Measurements from ENCODE around the gene RRP12. TPM values are rescaled to one million over a fixed set of nuclear protein-coding genes. Genes with fewer than 3 reads are reported as not detected.

The RRP12 gene
- total RNA-seq, 1 experiment from 2014 or later, result 86.7 TPM

DNA sequence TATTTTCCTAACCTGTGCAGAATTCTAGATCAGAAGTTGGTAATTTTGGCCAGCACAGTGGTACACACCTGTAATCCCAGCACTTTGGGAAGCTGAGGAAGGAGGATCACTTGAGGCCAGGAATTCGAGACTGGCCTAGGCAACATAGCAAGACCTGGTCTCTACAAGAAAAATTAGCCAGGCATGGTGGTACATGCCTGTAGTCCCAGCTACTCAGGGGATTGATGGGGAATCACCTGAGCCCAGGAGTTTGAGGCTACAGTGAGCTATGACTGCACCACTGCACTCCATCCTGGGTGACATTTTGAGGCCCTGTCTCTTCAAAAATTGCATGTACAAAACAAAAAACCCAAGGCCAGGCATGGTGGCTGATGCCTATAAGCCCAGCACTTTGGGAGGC, 33.4 kb upstream of the RRP12 start:
- no TSS peak for BruUV-seq (replicated peaks)
- H3K27ac Mint-ChIP-seq (ENCODE audit: low read depth, unreplicated experiment), result no peak overlapping the region
- intact Hi-C loops (cut with micrococcal nuclease), result no loop called here
- no peak overlapping the region for H3K4me3 Mint-ChIP-seq (ENCODE audit: unreplicated experiment)
- peaks cover 84% of the 10 kb centered on the region for H3K36me3 Mint-ChIP-seq (ENCODE audit: insufficient read depth, unreplicated experiment)
- ChIA-PET POLR2A (interaction anchor here (1.1 to 2.6 kb wide), 2 partner anchors 10 to 11 kb away, joined by 3 to 15 read pairs; partner anchors contain the start of genes EXOSC1 and ZDHHC16), CTCF (interaction anchor here (1.0 kb wide), 1 partner anchor 27 kb away, joined by 5 read pairs; no protein-coding TSS in a partner anchor)
- no peak for DNase-seq (ENCODE audit: unreplicated experiment)
- H3K4me1 Mint-ChIP-seq (ENCODE audit: insufficient read depth, unreplicated experiment), result no peaks in the 10 kb centered on the region
- TF ChIP-seq, protein P1, sequence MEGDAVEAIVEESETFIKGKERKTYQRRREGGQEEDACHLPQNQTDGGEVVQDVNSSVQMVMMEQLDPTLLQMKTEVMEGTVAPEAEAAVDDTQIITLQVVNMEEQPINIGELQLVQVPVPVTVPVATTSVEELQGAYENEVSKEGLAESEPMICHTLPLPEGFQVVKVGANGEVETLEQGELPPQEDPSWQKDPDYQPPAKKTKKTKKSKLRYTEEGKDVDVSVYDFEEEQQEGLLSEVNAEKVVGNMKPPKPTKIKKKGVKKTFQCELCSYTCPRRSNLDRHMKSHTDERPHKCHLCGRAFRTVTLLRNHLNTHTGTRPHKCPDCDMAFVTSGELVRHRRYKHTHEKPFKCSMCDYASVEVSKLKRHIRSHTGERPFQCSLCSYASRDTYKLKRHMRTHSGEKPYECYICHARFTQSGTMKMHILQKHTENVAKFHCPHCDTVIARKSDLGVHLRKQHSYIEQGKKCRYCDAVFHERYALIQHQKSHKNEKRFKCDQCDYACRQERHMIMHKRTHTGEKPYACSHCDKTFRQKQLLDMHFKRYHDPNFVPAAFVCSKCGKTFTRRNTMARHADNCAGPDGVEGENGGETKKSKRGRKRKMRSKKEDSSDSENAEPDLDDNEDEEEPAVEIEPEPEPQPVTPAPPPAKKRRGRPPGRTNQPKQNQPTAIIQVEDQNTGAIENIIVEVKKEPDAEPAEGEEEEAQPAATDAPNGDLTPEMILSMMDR (IDR thresholded peaks at IDR 0.05; ENCODE audit: unreplicated experiment), result no peak
- no peaks in the 10 kb centered on the region for H3K27me3 Mint-ChIP-seq (ENCODE audit: insufficient read depth, unreplicated experiment)
- H3K9me3 Mint-ChIP-seq (ENCODE audit: unreplicated experiment), result no peaks in the 10 kb centered on the region

DNA sequence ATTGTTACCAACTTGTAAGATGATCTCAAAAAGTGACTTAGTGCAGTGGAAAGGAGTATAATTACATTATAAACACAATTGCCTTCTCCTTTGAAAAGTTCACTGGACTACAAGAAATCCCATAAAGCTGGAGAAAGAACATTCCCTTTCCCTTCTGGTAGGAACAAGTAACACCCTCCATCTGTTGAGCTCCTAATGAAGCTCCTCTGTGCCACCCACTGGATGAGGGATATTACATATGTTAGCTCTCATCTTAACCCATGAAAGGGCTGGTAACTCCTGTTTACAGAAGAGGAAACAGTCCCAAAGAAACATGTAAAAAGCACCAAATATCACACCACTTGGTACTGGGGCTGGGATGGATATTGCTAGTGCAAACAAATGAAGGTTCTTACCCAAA, 32.9 kb upstream of the RRP12 start:
- ChIA-PET CTCF (interaction anchor here (0.6 to 1.0 kb wide), 3 partner anchors 26 to 41 kb away, joined by 3 to 5 read pairs (median 4); no protein-coding TSS in a partner anchor), POLR2A (interaction anchor here (1.1 to 2.6 kb wide), 2 partner anchors 11 kb away, joined by 3 to 15 read pairs; partner anchors contain the start of genes EXOSC1 and ZDHHC16)
- no peak for DNase-seq (ENCODE audit: unreplicated experiment)
- Mint-ChIP-seq H3K27ac (ENCODE audit: low read depth, unreplicated experiment) (no peak overlapping the region), H3K4me3 (ENCODE audit: unreplicated experiment) (no peak overlapping the region), H3K36me3 (ENCODE audit: insufficient read depth, unreplicated experiment) (peaks cover 85% of the 10 kb centered on the region), H3K4me1 (ENCODE audit: insufficient read depth, unreplicated experiment) (no peaks in the 10 kb centered on the region), H3K27me3 (ENCODE audit: insufficient read depth, unreplicated experiment) (no peaks in the 10 kb centered on the region), H3K9me3 (ENCODE audit: unreplicated experiment) (no peaks in the 10 kb centered on the region)
- TF ChIP-seq, protein P1 (IDR thresholded peaks at IDR 0.05; ENCODE audit: unreplicated experiment), result no peak
- no TSS peak for BruUV-seq (replicated peaks)
- intact Hi-C loops (cut with micrococcal nuclease), result no loop called here

DNA sequence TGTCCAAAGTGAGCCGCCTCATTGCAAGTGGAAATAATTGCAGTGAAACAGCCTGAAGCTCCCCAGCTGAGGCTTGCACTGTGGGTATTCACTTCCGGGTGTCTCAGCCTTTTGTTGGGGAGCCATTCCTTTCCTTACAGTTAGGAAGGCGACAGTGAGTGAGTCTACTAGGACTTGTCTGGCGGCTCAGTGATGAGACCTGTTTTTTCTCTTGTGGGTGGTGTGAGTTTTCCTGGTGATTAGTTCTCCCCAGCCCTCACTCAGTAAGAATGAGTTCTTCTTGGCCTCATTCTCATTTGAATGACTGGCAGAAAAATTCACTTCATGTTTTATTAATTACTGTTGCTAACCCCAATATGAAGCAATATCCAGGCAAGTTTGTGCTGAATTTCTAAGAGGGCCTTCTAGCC, 27.4 kb upstream of the RRP12 start:
- H3K36me3 Mint-ChIP-seq (ENCODE audit: insufficient read depth, unreplicated experiment), result peaks cover 44% of the 10 kb centered on the region
- no peak for DNase-seq (ENCODE audit: unreplicated experiment)

DNA sequence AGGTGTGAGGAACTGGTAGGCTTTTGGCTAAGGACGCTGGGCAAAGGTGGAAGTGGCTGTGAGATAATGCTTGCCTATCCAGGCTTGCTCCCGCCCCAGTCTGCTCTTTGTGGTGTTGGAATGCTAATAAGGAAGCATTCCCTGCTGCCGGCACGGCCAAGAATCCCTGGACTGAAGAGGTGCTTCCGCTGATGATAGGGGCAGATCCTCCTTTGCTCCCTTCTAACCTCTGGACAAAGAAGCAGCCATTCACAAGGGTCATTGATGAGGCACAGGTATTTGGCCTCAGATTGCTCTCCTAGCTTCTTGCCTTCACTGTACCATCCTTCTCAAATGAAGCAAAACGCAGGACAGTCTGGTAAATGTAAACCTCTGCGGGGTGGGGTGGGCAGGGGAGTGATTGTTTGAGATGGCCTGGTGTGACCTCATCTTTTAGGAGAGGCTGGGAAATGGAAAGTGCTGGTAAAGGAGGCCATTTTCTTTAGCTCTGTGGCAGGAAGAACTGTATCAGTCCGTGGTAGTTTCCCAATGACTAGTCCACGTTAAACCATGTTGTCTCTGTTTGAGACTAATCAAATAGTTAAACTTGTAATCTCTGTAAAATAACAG, 26.5 kb upstream of the RRP12 start:
- H3K36me3 Mint-ChIP-seq (ENCODE audit: insufficient read depth, unreplicated experiment), result peaks cover 44% of the 10 kb centered on the region
- TF ChIP-seq, protein P1 (IDR thresholded peaks at IDR 0.05; ENCODE audit: unreplicated experiment), result no peak
- H3K27me3 Mint-ChIP-seq (ENCODE audit: insufficient read depth, unreplicated experiment), result no peaks in the 10 kb centered on the region
- BruUV-seq (replicated peaks), result no TSS peak
- H3K4me3 Mint-ChIP-seq (ENCODE audit: unreplicated experiment), result peak overlapping the region; percentile 77
- POLR2A ChIA-PET, result interaction anchor here (0.6 to 4.1 kb wide), 22 partner anchors 10 to 237 kb away, joined by 3 to 34 read pairs (median 5); partner anchors contain the start of genes ANKRD2, ARHGAP19, EXOSC1 and FRAT1
- peaks cover 12% of the 10 kb centered on the region for H3K4me1 Mint-ChIP-seq (ENCODE audit: insufficient read depth, unreplicated experiment)
- peak; percentile 33 for DNase-seq (ENCODE audit: unreplicated experiment)
- CTCF ChIA-PET, result interaction anchor here (0.5 to 2.7 kb wide), 10 partner anchors 9 to 258 kb away, joined by 3 to 8 read pairs (median 4); no protein-coding TSS in a partner anchor
- peak overlapping the region; percentile 73 for H3K27ac Mint-ChIP-seq (ENCODE audit: low read depth, unreplicated experiment)
- H3K9me3 Mint-ChIP-seq (ENCODE audit: unreplicated experiment), result no peaks in the 10 kb centered on the region
- intact Hi-C loops (cut with micrococcal nuclease), result no loop called here

More for the DNA sequence above, 27.4 kb upstream of the RRP12 start:
- intact Hi-C loops (cut with micrococcal nuclease), result no loop called here
- ChIA-PET CTCF (interaction anchor here (0.7 to 2.7 kb wide), 4 partner anchors 16 to 258 kb away, joined by 3 to 8 read pairs (median 4); no protein-coding TSS in a partner anchor), POLR2A (interaction anchor here (1.1 to 4.1 kb wide), 13 partner anchors 9 to 288 kb away, joined by 3 to 34 read pairs (median 6); partner anchors contain the start of genes ANKRD2, EXOSC1, FRAT1 and FRAT2)
- no peaks in the 10 kb centered on the region for H3K27me3 Mint-ChIP-seq (ENCODE audit: insufficient read depth, unreplicated experiment)
- H3K4me1 Mint-ChIP-seq (ENCODE audit: insufficient read depth, unreplicated experiment), result peaks cover 6% of the 10 kb centered on the region
- BruUV-seq (replicated peaks), result no TSS peak
- peak overlapping the region; percentile 73 for H3K27ac Mint-ChIP-seq (ENCODE audit: low read depth, unreplicated experiment)
- no peaks in the 10 kb centered on the region for H3K9me3 Mint-ChIP-seq (ENCODE audit: unreplicated experiment)
- H3K4me3 Mint-ChIP-seq (ENCODE audit: unreplicated experiment), result peak overlapping the region; percentile 77
- TF ChIP-seq, protein P1 (IDR thresholded peaks at IDR 0.05; ENCODE audit: unreplicated experiment), result no peak

Data from MCF 10A (cell line).